Sigmoid colon (tissue), 4 donors: ENCODE data around the gene WWC1.

Experiments used
- EP300 ChIP-seq, 4 donors: sonication (generic); formaldehyde crosslinking; IDR thresholded peaks; one replicate each; pipeline ENCODE4 v1.6.1; 2017; ENCODE audit warnings: antibody characterized with exemption in 4 of 4
- POLR2A ChIP-seq, 2 donors: fragments of 450-650 bp; IDR thresholded peaks; one replicate each; pipeline ENCODE4 v1.6.1; 2016; ENCODE audit warnings: antibody characterized with exemption in 2 of 2, mild to moderate bottlenecking in 2 of 2, moderate library complexity in 2 of 2
- TF ChIP-seq, protein P1 (sequence below), 4 experiments: fragments of 450-650 bp in 3 of 4; fragments of 200-600 bp in 1 of 4; IDR thresholded peaks; one replicate each; pipeline ENCODE4 v1.5.1; 2016 to 2019; ENCODE audit warnings: antibody characterized with exemption in 4 of 4, mild to moderate bottlenecking in 3 of 4, moderate library complexity in 2 of 4

GRCh38 chr5:168249923-168250322 lies 41.5 kb upstream of the WWC1 start:
- TF ChIP-seq EP300 (IDR thresholded peaks at IDR 0.05) (no peak), POLR2A (IDR thresholded peaks at IDR 0.05) (no peak)
- TF ChIP-seq, protein P1, sequence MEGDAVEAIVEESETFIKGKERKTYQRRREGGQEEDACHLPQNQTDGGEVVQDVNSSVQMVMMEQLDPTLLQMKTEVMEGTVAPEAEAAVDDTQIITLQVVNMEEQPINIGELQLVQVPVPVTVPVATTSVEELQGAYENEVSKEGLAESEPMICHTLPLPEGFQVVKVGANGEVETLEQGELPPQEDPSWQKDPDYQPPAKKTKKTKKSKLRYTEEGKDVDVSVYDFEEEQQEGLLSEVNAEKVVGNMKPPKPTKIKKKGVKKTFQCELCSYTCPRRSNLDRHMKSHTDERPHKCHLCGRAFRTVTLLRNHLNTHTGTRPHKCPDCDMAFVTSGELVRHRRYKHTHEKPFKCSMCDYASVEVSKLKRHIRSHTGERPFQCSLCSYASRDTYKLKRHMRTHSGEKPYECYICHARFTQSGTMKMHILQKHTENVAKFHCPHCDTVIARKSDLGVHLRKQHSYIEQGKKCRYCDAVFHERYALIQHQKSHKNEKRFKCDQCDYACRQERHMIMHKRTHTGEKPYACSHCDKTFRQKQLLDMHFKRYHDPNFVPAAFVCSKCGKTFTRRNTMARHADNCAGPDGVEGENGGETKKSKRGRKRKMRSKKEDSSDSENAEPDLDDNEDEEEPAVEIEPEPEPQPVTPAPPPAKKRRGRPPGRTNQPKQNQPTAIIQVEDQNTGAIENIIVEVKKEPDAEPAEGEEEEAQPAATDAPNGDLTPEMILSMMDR (IDR thresholded peaks at IDR 0.05) = no peak
